ENCODE data around the gene KCTD7. TPM values are rescaled to one million over a fixed set of nuclear protein-coding genes. Genes with fewer than 3 reads are reported as not detected.
"Not testable (repeated sequence)": the region's sequence is repeated elsewhere in the genome, so short reads cannot be mapped to it uniquely, and the experiment has no call there.

Gene KCTD7
- total RNA-seq, 1 experiment from 2014 or later: 5.1 TPM

DNA sequence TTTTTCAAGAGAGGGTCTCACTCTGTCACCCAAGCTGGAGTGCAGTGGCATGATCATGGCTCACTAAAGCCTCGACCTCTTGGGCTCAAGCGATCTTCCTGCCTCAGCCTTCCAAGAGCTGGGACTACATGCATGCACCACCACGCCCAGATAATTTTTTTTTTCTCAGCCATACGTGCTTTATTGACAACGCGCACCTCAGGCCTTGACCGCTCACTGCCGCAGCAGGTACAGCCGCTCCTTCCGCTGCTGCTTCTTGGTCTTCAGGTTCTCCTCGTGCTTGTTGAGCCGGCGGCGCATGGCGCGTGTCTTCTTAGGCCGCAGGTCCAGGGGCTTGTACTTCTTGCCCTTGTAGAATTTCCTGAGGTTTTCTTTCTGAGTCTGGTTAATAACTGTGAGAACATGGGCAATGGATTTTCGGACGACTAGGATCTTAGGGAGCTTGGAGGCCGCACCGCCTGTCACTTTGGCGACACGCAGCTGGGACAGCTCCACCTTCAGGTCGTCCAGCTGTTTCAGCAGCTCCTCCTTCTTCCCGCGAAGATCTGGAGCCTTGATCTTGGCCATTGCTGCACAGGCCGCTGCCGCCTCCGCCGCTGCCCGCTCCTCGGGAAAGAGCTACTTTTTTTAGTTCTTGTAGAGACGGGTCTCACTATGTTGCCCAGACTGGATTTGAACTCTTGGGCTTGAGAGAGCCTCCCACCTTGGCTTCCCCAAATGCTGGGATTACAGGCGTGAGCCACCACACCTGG, 22.0 kb upstream of the KCTD7 start:
- DNase-seq (ENCODE audit: low read depth); in situ Hi-C loops (cut with HindIII; ENCODE audit: low pct_unique_long_range_greater_than_20kb, low sequenced_read_pairs): not testable (repeated sequence)

DNA sequence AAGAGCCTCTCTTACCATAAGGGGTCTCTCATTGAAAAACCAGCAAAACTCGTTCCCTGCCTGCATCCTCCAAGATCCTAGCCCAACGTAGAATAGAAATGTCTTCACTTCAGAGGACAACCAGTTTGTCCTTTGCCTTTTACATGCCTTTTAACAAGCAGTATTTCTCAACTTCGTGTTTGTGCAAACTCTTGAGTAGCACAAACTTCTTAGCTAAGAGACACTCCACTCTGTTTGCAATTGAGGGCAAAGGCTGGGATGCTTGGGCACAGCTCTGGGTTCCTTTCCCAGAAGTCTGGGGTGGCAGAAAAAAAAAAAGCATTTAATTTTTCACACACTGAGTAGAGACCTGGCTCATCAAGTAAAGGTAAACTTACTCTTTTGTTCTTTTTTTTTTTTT, 19.5 kb upstream of the KCTD7 start:
- DNase-seq (ENCODE audit: low read depth): no peak
- in situ Hi-C loops (cut with HindIII; ENCODE audit: low pct_unique_long_range_greater_than_20kb, low sequenced_read_pairs): no loop called here

DNA sequence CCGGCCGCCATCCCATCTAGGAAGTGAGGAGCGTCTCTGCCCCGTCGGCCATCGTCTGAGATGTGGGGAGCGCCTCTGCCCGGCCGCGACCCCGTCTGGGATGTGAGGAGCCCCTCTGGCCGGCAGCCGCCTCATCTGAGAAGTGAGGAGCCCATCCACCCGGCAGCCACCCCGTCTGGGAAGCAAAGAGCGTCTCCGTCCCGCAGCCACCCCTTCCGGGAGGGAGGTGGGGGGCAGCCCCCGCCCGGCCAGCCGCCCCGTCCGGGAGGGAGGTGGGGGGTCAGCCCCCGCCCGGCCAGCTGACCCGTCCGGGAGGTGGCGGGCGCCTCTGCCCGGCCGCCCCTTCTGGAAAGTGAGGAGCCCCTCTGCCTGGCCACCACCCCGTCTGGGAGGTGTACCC, 14.1 kb upstream of the KCTD7 start:
- DNase-seq (ENCODE audit: low read depth); in situ Hi-C loops (cut with HindIII; ENCODE audit: low pct_unique_long_range_greater_than_20kb, low sequenced_read_pairs): not testable (repeated sequence)

DNA sequence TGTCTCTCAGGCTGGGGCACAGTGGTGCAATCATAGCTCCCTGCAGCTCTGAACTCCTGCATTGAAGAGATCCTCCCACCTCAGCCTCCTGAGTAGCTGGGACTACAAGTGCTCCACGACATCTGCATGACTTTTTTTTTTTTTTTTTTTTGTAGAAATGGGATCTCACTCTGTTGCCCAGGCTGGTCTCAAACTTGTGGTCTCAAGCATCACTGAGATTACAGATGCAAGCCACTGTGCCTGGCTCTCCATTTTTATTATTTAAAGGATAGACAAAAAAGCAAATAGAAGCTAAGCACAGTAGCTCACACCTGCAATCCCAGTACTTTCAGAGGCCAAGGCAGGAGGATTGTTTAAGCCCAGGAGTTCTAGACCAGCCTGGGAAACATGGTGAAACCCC, 13.0 kb upstream of the KCTD7 start:
- DNase-seq (ENCODE audit: low read depth): no peak
- in situ Hi-C loops (cut with HindIII; ENCODE audit: low pct_unique_long_range_greater_than_20kb, low sequenced_read_pairs): no loop called here

DNA sequence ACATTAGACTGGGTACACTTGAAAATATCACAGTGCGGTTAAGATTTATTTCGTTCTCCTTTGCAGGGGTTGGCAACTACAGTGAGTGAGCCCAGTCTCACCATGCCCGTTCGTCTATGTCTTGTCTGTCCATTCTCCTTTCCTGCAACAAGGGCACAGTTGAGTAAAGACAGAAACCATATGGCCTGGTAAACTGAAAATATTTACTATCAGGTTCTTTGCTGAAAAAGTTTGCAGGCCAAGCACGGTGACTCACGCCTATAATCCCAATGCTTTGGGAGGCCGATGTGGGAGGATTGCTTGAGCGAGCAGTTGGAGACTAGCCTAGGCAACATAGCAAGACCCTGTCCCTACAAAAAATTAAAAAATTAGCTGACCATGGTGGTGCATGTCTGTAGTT, 11.4 kb upstream of the KCTD7 start:
- in situ Hi-C loops (cut with HindIII; ENCODE audit: low pct_unique_long_range_greater_than_20kb, low sequenced_read_pairs): no loop called here
- DNase-seq (ENCODE audit: low read depth): no peak

DNA sequence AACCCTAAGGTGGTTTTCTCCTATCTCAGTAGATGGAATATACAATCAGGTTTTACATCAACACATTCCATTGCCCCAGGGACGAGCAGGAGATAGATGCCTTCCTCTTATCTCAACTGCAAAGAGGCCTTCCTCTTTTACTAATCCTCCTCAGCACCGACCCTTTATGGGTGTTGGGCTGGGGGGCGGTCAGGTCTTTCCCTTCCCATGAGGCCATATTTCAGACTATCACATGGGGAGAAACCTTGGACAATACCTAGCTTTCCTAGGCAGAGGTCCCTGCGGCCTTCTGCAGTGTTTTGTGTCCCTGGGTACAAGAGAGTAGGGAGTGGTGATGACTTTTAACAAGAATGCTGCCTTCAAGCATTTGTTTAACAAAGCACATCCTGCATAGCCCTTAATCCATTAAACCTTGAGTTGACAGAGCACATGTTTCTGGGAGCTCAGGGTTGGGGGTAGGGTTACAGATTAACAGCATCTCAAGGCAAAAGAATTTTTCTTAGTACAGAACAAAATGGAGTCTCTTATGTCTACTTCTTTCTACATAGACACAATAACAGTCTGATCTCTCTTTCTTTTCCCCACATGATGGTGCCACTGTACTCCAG, 9.2 kb upstream of the KCTD7 start:
- DNase-seq (ENCODE audit: low read depth); in situ Hi-C loops (cut with HindIII; ENCODE audit: low pct_unique_long_range_greater_than_20kb, low sequenced_read_pairs): not testable (repeated sequence)

DNA sequence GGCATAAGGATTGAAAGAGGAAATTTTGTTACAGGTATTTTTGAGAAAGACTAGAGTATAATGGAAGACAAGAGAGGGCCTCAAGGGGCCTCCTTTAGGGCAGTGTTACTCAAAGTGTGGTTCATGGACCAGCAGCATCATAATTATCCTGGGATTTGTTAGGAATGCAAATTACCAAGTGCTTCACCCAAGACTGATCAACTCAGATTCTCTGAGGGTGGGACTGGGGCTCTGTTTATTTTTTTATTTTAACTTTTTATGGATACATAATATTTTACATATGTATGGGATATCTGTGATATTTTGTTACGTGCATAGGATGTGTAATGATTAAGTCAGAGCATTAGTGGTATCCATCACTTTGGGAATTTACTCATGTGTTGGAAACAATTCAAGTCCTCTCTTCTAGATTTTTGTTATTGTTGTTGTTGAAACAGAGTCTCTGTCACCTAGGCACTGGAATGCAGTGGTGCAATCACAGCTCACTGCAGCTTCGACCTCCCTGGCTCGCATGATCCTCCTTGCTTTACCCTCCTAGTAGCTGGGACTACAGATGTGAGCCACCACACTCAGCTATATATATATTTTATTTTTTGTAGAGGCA, 2.2 kb upstream of the KCTD7 start:
- in situ Hi-C loops (cut with HindIII; ENCODE audit: low pct_unique_long_range_greater_than_20kb, low sequenced_read_pairs): no loop called here
- no peak for DNase-seq (ENCODE audit: low read depth)

DNA sequence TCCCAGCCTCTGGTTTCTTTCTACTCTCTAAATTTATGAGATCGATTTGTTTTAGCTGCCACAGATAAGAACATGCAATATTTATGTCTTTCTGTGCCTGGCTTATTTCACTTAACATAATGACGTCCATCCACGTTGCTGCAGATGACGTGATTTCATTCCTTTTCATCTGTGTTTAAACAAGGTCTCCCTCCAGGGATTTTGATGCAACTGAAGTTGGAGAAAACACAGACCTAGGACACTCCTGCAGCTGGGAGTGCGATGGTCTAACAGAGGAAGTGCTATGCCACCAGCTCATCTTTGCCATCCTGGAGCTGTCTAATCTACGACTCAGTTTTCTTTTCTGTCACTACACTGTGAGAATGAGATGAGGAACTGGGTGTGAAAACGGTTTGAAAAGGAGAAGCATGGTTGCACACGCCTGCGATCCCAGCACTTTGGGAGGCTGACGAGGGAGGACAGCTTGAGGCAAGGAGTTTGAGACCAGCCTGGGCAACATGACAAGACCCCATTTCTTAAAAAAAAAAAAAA, 1.5 kb upstream of the KCTD7 start:
- DNase-seq (ENCODE audit: low read depth): no peak
- in situ Hi-C loops (cut with HindIII; ENCODE audit: low pct_unique_long_range_greater_than_20kb, low sequenced_read_pairs): no loop called here

DNA sequence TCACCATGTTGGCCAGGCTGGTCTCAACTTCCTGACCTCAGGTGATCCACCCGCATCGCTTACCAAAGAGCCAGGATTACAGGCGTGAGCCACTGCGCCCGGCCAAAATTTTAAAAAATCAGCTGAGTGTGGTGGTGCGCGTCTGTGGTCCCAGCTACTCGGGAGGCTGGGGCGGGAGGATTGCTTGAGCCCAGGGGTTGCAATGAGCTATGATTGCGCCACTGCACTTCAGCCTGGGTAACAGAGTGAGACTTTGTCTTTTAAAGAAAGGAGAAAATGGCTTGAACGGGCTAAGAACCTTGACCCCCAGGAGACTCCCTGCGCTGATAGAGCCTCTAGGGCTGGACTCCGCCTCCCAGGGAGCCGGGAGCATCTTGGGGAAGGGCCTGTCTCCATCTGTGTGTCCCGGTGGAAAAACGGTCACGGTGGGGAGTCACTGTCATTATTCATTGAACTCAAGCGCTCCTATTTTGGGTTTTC, 760 bp upstream of the KCTD7 start:
- no peak for DNase-seq (ENCODE audit: low read depth)
- in situ Hi-C loops (cut with HindIII; ENCODE audit: low pct_unique_long_range_greater_than_20kb, low sequenced_read_pairs): no loop called here

DNA sequence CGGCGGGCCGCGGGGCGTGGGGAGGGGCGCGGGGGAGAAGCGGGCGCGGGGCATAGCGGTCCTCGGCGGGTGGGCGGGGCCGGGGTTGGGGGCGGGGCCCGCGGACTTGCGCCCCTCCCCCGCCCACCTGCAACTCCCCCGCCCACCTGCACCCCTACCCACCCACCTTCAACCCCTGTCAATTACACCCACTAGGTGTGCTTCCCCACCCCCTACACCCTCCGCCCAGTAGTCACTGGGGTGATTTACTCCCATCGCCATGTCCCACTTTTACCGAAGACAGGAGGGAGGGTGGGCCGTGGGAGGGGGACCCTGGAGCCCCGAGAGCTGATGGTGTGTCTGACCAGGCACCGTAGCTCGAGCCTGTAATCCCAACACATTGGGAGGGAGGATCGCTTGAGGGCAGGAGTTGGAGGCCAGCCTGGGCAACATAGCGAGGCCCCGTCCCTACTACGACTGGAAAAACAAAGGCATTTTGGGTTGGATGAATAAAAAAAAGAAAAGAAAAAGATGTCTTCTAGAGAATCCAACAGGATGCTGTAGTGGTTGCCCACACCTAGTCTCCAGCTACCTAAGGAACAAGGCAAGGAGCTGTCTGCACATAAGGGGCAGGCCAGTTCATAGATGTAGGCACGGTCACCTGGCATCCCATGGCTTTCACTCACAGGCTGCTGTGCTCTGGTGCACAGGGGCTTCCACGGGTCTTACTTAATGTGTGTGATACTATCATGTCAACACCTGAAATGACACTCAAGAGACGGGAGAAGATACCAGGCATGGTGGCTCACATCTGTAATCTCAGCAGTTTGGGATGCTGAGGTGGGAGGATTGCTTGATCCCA, 761 bp downstream of the KCTD7 start:
- no peak for DNase-seq (ENCODE audit: low read depth)
- in situ Hi-C loops (cut with HindIII; ENCODE audit: low pct_unique_long_range_greater_than_20kb, low sequenced_read_pairs): no loop called here

DNA sequence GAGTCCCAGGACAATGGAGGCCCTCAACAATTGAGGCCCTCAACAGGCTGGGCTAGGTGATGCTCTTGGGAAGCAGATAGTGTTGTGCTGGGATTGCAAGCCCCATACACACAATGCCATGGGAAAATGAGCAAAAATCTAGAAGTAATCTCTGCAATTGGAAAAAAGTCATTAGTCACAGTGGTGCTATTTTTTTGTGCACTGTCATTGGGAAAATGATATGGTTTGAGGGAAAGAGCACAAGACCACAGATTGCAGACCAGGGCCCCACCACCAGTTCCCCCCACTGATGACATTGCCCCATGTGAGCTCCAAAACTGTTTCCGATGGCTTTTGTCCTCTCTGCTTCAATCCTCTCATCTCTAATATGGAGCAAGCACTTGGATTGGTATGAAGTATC, 1.9 kb downstream of the KCTD7 start:
- in situ Hi-C loops (cut with HindIII; ENCODE audit: low pct_unique_long_range_greater_than_20kb, low sequenced_read_pairs): no loop called here
- DNase-seq (ENCODE audit: low read depth): no peak

DNA sequence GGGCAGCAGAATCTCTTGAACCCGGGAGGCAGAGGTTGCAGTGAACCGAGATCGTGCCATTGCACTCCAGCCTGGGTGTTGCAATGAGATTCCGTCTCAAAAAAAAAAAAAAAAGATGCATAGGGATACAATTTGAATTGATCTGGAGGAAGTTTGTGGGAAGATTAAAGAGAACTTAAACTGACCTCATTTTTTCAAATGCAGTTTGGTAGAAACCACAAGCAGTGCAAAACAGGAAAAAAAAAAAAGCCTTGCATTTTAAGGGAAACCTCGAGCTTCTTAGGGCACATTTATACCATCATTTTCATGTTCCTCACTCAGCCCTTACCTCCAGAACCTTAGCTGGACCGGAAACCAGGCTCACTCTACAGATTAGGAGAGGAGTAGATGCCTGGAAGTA, 2.8 kb downstream of the KCTD7 start:
- in situ Hi-C loops (cut with HindIII; ENCODE audit: low pct_unique_long_range_greater_than_20kb, low sequenced_read_pairs): no loop called here

DNA sequence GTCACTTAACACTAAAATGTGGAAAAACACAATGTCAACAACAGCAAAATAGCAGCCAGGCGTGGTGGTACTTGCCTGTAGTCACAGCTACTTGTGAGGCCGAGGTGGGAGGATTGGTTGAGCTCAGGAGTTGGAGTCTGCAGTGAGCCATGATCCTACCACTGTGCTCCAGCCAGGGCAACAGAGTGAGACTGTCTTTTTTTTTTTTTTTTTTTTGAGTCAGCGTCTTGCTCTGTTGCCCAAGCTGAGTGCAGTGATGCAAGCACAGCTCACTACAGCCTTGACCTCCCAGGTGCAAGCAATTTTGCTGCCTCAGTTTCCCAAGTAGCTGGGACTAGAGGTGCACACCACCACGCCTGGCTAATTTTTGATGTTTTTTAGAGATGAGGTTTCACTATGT, 6.1 kb downstream of the KCTD7 start:
- in situ Hi-C loops (cut with HindIII; ENCODE audit: low pct_unique_long_range_greater_than_20kb, low sequenced_read_pairs): no loop called here
- peak; percentile 72 for DNase-seq (ENCODE audit: low read depth)

More for the DNA sequence above, 2.8 kb downstream of the KCTD7 start:
- DNase-seq (ENCODE audit: low read depth): no peak

DNA sequence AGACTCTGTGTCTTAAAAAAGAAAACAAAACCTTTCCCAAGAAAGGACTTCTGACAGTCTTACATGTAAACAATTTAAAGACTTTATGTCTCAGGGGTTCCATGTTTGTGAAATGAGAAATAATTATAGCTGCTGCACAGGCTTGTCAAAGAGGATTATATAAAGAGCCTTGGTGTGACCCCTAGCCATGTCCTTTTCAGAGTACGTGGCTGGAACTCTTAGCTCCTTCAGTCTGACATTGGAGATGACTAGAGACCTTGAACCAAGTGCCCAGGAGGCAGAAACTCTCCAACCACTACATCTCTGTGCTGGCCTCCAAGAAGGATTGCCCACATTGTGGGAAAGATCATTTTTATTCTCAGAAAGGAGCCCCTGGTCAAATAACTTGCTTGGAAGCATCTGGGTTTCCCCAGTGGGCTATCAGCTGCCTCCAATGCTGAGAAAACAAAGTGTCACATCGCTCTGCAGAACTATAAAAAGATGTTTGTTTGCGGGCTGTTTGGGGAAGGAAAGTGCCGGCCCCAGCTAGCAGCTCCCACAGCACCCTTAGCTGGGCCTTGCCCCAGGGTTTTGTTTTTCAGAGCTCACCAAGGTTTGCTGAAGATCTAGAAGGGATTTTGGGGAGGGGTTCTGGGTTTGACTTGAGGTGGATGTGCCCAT, 6.8 kb downstream of the KCTD7 start:
- peak; percentile 42 for DNase-seq (ENCODE audit: low read depth)
- in situ Hi-C loops (cut with HindIII; ENCODE audit: low pct_unique_long_range_greater_than_20kb, low sequenced_read_pairs): not testable (repeated sequence)

DNA sequence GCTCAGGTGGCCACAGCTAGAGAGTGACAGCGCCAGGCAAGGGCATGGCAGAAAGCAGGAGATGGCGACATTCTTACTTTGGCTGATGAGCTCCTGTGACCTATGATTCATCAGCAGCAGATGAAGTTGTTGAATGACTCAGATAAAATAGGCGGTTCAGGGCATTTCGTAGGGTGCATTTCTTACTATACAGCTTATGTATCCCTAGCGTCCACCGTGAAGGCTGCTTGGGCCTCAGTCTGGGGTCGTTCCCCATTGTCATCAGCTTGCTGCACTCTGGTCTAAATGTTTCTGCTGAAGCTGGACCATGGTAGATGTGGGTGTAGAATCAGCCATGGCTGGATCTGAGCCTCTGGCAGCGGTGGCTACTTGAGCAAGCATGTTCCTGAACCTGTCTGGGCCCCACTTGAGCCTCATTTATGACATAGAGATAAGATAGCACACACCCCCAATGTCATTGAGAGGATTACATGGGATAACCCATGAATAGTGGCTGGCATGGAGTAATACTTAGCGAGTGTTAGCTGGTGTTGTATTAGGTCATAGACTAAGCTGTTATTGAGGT, 7.4 kb downstream of the KCTD7 start:
- in situ Hi-C loops (cut with HindIII; ENCODE audit: low pct_unique_long_range_greater_than_20kb, low sequenced_read_pairs): not testable (repeated sequence)
- DNase-seq (ENCODE audit: low read depth): peak; percentile 74

DNA sequence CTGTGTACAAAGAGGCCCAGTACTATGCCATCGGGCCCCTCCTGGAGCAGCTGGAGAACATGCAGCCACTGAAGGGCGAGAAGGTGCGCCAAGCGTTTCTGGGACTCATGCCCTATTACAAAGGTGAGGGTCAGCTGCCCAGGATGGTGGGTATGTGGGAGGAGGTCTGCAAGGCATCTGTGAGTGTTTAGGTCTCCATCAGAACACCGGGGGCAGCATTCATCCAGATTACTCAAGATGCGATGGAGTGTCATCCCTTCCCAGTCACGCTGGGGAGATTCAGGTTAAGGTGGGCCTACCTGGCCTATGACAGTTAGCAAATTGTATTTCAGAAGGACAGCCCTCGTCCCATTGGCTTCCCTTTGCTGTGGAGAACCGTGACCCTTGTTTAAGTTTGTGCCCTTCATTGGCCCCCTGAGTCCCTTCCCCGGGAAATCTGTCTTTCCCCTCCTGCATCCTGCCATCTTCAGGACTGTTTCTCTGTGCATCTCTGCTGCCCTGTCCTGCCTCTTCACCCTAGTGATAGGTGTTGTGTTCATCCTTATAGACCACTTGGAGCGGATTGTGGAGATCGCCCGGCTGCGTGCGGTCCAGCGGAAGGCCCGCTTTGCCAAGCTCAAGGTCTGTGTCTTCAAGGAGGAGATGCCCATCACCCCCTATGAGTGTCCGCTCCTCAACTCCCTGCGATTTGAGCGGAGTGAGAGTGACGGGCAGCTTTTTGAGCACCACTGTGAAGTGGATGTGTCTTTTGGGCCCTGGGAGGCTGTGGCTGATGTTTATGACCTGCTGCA, 9.8 kb downstream of the KCTD7 start:
- DNase-seq (ENCODE audit: low read depth): no peak
- in situ Hi-C loops (cut with HindIII; ENCODE audit: low pct_unique_long_range_greater_than_20kb, low sequenced_read_pairs): no loop called here

DNA sequence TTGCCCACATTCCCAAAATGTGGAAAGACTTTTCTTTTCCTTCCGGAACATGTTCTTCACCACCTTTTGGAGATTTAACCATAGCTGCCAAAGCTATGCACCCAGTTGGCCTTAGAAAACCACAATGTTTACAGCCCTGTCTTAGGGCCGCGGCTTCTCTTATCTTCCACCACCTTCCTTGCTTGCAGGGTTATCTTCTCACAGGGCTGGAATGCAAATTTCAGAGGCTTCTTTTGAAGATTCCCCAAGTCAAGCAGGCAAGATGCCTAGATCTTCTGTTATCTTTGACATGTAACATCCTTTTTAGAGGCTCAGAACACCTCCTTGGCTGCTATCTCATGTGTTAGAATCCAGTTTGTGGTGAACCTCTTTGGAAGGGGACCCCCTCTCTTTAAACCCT, 11.1 kb downstream of the KCTD7 start:
- DNase-seq (ENCODE audit: low read depth): no peak
- in situ Hi-C loops (cut with HindIII; ENCODE audit: low pct_unique_long_range_greater_than_20kb, low sequenced_read_pairs): no loop called here
